Globus pallidus (tissue), 1 donor: ENCODE data around the gene MEGF6.

Source experiments
- DNase-seq: peaks from one replicate; pipeline ENCODE4 v3.0.0-alpha.2; 2015; ENCODE audit warnings: low spot score

The MEGF6 gene

GRCh38 chr1:3441880-3442279 is 169.4 kb downstream of the MEGF6 start:
- DNase-seq = no peak

GRCh38 chr1:3441410-3441847 is 169.9 kb downstream of the MEGF6 start:
- DNase-seq = peak; percentile 87

GRCh38 chr1:3440711-3441409 is 170.4 kb downstream of the MEGF6 start:
- DNase-seq = no peak

DNA sequence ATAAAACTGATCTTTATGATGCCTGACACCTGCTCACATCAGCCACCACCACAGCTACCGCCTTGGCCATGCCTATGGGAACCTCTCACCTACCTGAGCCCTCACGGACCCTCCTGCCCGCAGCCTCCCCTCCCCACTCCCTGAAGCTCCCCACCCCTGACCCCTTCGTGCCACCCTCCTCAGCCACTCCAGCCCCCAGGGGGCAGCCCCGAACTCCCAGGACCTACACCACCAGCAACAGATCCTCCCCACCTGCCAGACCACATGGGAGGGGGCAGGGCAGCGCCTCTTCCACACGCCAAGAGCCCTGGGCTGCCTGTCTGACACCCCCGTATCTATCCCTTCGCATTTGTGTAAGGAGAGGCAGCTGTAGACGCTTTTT is 171.0 kb downstream of the MEGF6 start:
- DNase-seq = no peak
